ENCODE results near the gene RHBDD2.

GRCh38 chr7:75870557-75871161 is 8.2 kb upstream of the RHBDD2 start:
- TF ChIP-seq EZH2phosphoT487 (IDR thresholded peaks at IDR 0.05; ENCODE audit: insufficient read depth, low read depth) (no peak), EZH2 (IDR thresholded peaks at IDR 0.05; ENCODE audit: insufficient read depth, poor library complexity, severe bottlenecking) (no peak)

Measured in GM23248 (cell line).